Measurements from ENCODE around the gene DPH2.

DNA sequence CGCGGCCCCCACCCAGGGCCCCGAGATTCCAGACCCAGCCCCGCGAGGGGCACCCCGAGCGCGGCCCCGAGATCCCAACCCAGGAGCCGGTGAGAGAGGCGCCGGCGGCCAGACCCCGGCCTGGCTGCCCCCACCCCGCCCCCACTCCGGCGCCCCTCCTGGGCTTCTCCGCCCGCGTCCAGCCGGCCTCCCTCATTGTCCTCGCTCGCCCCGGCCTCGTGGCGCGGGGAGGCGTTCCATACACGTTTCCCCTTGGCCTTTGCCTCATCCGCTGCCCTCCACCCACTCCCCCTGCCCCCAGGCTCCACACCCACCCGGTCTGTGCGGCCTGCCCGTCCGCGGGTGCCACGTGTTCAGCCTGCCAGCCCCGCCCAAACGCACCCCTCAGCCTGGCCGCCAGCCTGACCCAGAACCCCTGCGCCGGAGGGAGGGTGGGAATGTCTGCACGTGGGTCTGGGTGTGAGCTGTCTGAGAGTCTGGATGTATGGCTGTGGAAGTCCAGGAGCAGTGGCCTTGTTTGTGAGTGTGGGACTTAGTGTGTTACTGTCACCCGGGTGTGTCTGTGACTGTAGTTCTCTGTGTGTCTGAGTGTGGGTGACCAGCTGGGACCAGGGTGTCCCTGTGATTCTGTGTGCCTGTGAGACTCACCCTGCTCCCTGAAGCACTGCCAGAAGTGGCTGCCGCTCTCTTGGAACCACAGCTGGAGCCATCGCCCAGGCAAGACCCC is 9.9 kb downstream of the DPH2 start:
- TF ChIP-seq, protein P1, sequence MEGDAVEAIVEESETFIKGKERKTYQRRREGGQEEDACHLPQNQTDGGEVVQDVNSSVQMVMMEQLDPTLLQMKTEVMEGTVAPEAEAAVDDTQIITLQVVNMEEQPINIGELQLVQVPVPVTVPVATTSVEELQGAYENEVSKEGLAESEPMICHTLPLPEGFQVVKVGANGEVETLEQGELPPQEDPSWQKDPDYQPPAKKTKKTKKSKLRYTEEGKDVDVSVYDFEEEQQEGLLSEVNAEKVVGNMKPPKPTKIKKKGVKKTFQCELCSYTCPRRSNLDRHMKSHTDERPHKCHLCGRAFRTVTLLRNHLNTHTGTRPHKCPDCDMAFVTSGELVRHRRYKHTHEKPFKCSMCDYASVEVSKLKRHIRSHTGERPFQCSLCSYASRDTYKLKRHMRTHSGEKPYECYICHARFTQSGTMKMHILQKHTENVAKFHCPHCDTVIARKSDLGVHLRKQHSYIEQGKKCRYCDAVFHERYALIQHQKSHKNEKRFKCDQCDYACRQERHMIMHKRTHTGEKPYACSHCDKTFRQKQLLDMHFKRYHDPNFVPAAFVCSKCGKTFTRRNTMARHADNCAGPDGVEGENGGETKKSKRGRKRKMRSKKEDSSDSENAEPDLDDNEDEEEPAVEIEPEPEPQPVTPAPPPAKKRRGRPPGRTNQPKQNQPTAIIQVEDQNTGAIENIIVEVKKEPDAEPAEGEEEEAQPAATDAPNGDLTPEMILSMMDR (IDR thresholded peaks at IDR 0.05) = no peak
- TF ChIP-seq POLR2A (IDR thresholded peaks at IDR 0.05; ENCODE audit: low read length) = peak; percentile 14; the same call in 1 of the 2 replicates
- TF ChIP-seq, protein P2, sequence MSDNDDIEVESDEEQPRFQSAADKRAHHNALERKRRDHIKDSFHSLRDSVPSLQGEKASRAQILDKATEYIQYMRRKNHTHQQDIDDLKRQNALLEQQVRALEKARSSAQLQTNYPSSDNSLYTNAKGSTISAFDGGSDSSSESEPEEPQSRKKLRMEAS (IDR thresholded peaks at IDR 0.05) = peak; percentile 95
- TF ChIP-seq ZC3H11A (IDR thresholded peaks at IDR 0.05) = no peak
- no peak for TF ChIP-seq KDM5A (IDR thresholded peaks at IDR 0.05)
- TF ChIP-seq HOXA7 (CRISPR knock-in tag; IDR thresholded peaks at IDR 0.05) = no peak
- TF ChIP-seq CHD4 (IDR thresholded peaks at IDR 0.05; ENCODE audit: borderline replicate concordance) = no peak
- TF ChIP-seq POLR2AphosphoS2 (conservative IDR thresholded peaks at IDR 0.05; ENCODE audit: low read length) = no peak
